HG03039 (cell line): ENCODE data around the gene PARVB.

Experiments used
- ATAC-seq: cut with Tn5 transposase; IDR thresholded peaks from one replicate; pipeline ENCODE4 v1.9.1; 2021; ENCODE audit warnings: mild to moderate bottlenecking, moderate library complexity; ENCODE audit not compliant: unreplicated experiment

PARVB gene

DNA sequence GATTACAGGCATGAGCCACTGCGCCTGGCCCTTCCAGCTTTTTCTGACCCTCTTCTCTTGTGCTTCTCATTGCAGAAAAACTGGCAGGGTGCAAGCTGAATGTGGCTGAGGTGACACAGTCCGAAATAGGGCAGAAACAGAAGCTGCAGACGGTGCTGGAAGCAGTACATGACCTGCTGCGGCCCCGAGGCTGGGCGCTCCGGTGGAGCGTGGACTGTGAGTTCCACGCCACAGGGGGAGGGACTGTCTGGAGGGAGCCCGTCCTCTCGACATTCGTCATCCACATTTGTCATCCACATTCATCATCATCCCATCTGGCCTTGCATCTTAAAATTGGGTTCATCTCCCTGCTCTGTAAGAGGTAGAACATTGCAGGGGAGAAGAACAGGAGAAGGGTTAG lies 107.3 kb downstream of the PARVB start:
- no peak for ATAC-seq

GRCh38 chr22:44131989-44132685 lies 108.0 kb downstream of the PARVB start:
- ATAC-seq: no peak

DNA sequence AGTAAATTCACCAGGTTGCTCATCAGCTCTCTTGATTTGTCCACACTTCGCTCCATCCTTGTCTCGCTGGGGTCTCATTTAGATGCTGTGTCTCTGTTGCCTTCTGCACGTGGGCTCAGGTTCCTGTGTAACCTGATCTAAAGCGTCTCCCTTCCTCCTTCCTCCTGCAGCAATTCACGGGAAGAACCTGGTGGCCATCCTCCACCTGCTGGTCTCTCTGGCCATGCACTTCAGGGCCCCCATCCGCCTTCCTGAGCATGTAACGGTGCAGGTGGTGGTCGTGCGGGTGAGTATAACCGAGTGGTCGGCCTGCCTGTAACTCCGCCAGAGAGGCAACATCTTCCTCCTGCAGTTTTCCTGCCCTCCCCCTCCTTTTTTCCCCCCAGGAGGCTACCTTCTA lies 108.6 kb downstream of the PARVB start:
- no peak for ATAC-seq

- ATAC-seq: no peak
Observed at GRCh38 chr22:44133161-44133560, 109.1 kb downstream of the PARVB start.

DNA sequence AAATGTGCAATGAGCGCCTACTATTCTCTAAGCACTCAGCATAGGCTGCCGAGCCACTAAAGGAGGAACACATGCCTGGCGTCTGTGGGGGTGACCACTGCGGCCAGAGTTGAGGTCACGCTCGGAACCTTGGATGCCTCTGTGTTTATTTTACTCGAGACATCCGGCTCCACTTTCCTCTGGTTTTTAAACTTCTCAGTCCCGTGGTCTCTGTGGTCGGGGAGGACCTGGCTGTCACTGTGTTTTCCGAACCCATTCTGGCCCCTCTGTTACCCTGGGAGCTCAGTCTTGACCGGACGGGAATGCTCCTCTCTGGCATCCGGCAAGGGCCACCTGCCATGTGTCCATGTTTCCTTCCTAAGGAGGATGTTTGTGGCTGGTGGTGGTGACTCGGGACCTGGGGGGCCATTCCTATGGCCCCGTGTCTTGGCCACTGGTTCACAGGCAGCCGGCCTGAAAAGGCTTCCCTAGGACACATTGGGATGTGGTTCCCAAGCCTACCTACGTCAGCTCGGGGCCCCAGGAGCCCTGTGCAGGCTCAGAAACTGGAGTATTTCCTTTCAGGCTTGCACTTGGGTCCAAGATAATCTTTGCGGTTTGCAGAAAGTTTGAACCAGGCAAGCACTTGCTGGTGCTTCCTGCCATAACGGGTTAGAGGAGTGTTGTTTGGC lies 109.9 kb downstream of the PARVB start:
- no peak for ATAC-seq

- ATAC-seq: no peak
Observed at GRCh38 chr22:44136112-44136511, 112.0 kb downstream of the PARVB start.

- ATAC-seq: no peak
Observed at GRCh38 chr22:44136786-44137185, 112.7 kb downstream of the PARVB start.

GRCh38 chr22:44137415-44137814 lies 113.3 kb downstream of the PARVB start:
- no peak for ATAC-seq

GRCh38 chr22:44139773-44140172 lies 115.7 kb downstream of the PARVB start:
- no peak for ATAC-seq

- no peak for ATAC-seq
Observed at GRCh38 chr22:44142421-44143104, 118.5 kb downstream of the PARVB start.

DNA sequence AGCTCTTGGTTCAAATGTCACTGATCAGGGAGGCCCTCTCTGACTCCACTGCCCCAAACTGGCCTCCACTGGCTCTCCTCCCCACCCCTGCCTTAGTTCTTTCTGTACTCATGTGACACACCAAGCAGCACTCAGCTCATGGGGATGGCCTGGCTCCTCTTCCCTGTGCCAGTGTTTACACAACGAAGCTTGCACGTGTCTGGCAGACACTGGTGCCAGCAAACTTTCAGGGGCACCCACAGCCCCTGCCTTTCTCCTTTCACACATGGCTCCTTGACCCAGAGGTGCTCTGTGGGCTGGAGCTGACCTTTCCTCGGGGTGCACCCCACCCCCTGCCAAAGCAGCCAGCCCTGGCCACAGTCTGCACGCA lies 119.0 kb downstream of the PARVB start:
- ATAC-seq: no peak

DNA sequence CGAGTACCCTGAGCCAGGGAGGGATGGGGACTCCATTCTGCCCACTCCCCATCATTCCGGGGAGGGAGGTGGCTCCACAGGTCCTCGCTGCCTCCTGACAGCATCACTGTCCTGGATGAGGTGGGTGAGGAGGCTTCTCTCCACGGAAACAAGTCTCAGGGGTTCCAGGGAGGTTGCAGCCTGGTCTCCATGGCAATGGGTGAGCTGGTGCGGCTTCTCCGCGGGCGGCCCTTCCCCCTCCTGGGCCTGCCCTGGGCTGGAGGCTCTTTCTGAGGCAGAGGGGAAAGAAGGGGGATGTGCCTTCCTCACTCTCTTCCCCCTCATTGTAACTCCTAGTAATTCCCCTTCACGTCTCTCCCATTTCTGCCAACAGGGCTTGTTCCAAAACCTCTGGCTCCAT lies 119.5 kb downstream of the PARVB start:
- ATAC-seq: no peak

DNA sequence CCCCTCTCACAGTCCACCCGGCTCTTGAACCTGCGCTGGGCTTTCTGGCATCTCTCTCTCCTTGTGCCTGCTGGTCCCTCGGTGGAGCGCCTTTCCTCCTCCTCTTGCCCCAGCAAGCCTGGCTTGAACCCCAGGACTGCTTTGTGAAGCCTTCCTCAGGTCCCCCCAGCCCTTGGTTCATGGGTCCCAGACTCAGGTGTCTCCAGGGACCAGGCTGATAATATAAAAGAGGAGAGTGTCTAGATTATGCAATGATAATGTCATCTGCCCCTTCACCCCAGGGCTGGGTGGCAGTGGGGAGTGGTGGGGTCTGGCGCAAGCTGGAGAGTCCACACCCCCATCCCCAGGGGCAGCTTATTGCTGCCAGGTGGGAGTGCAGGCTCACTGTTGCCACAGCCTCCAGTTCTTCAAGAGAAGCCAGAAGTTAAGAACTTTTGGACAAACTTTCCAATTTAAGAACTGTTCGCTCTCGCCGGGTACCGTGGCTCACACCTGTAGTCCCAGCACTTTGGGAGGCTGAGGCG lies 120.0 kb downstream of the PARVB start:
- no peak for ATAC-seq

GRCh38 chr22:44145544-44145943 lies 121.4 kb downstream of the PARVB start:
- ATAC-seq: no peak

GRCh38 chr22:44146088-44146861 lies 122.2 kb downstream of the PARVB start:
- ATAC-seq: no peak

- ATAC-seq: no peak
Observed at GRCh38 chr22:44147008-44147645, 123.0 kb downstream of the PARVB start.

DNA sequence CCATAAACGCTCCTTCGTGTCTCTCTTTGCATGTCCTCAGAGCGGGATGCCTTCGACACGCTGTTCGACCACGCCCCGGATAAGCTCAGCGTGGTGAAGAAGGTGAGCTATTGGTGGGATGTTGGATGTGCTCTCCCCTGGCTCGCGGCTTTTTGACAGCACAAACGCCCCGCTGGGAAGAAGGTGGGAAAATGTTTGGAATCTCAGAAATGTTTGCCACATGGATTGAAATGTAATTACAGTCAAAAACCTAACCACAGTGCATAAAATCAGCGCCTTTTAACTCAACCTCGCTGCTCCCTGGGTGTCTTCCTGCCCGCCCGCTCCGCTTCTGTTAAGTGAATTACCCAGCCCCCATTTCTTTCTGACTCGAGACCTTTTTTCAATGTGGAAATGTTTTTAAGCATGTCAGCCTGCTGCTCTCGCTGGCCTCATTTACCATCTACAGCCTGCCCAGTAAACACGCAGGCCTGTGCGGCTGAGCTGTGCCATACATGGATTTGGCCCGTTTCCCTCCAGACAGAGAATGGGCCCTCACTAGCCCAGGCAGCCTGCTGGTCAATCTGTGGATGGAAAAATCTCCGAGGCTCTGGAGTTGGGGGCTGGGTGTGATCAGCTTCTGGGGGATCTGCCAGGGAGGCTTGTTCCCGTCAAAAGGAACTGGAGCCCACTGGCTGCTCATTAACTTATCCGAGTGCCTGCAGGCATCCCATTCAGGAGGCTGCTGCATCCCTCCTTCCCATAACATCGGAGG lies 123.9 kb downstream of the PARVB start:
- ATAC-seq: no peak

- ATAC-seq: no peak
Observed at GRCh38 chr22:44151676-44152075, 127.6 kb downstream of the PARVB start.

- no peak for ATAC-seq
Observed at GRCh38 chr22:44153710-44154109, 129.6 kb downstream of the PARVB start.

- no peak for ATAC-seq
Observed at GRCh38 chr22:44154436-44154942, 130.4 kb downstream of the PARVB start.
